Esophagus muscularis mucosa (tissue), 4 donors: ENCODE measurements around the gene AVP.

Experiments
- CTCF ChIP-seq, 3 experiments: fragments of 200-600 bp in 2 of 3; fragments of 450-650 bp in 1 of 3; sonication (generic) in 2 of 3; IDR thresholded peaks; one replicate each; pipeline ENCODE4 v1.5.1; 2017 to 2019; ENCODE audit warnings: antibody characterized with exemption in 3 of 3, mild to moderate bottlenecking in 2 of 3, moderate library complexity in 1 of 3
- EP300 ChIP-seq: sonication (generic); formaldehyde crosslinking; IDR thresholded peaks from one replicate; pipeline ENCODE4 v1.6.1; 2017; ENCODE audit warnings: antibody characterized with exemption
- POLR2A ChIP-seq: fragments of 450-650 bp; IDR thresholded peaks from one replicate; pipeline ENCODE4 v1.6.1; 2017; ENCODE audit warnings: antibody characterized with exemption, moderate library complexity, mild to moderate bottlenecking, low read depth

- no peak for TF ChIP-seq CTCF (IDR thresholded peaks at IDR 0.05)
- TF ChIP-seq POLR2A = no peak
- no peak for TF ChIP-seq EP300
These were observed 13.8 kb downstream of the AVP start for GRCh38 chr20:3070725-3071124.
